Measurements from ENCODE around the gene DECR2. TPM values are rescaled to one million over a fixed set of nuclear protein-coding genes. Genes with fewer than 3 reads are reported as not detected.
A peak's percentile ranks its signal among the peaks of the same experiment; 100 is the strongest.

Gene DECR2
- total and polyA plus RNA-seq, 2 of the 4 experiments (the other 2 are of a cell fraction) = 3.9 to 26.7 TPM

GRCh38 chr16:456891-457483, 55.3 kb downstream of the DECR2 start:
- H3K56ac ChIP-seq (ENCODE audit: extremely low read depth, insufficient read depth, low read length) = no peak overlapping the region
- H3K9ac ChIP-seq (ENCODE audit: low read depth, low read length) = no peak overlapping the region
- no peak overlapping the region for H2AK5ac ChIP-seq (ENCODE audit: low read depth, low read length)
- H3K9me3 ChIP-seq (ENCODE audit: control insufficient read depth, insufficient read depth, low read length) = no peaks in the 10 kb centered on the region
- H3K36me3 ChIP-seq (ENCODE audit: control insufficient read depth, insufficient read depth, low read length) = peaks cover 3% of the 10 kb centered on the region
- no peak overlapping the region for H4K91ac ChIP-seq (ENCODE audit: insufficient read depth, low read depth, low read length)
- peak; percentile 84 for ATAC-seq (ENCODE audit: low read depth)
- no peak overlapping the region for H2BK15ac ChIP-seq (ENCODE audit: low read depth, low read length)
- H3K4ac ChIP-seq (ENCODE audit: low read depth, low read length) = no peak overlapping the region
- H2AFZ ChIP-seq (replicated peaks; ENCODE audit: low read length, poor library complexity) = no peak overlapping the region
- H3K9me1 ChIP-seq (ENCODE audit: insufficient read depth, low read length) = peaks cover 10% of the 10 kb centered on the region; the same call in 1 of the 2 replicates
- WGBS, 2 experiments (ENCODE audit: extremely low coverage in 2 of 2, insufficient read length in 1 of 2) = 0% methylated on average over 2 of the region's 11 CpGs; no CpG with 5 or more reads in 1 of the 2 experiments
- H3K79me1 ChIP-seq (ENCODE audit: low read depth in 1 of 2, low read length in 2 of 2) = peaks cover 20 to 50% of the 10 kb centered on the region in 2 experiments
- no peak overlapping the region for H2BK120ac ChIP-seq (ENCODE audit: low read depth, low read length)
- ChIA-PET CTCF (interaction anchor here (0.6 kb wide), 1 partner anchor 10 kb away, joined by 3 read pairs; no protein-coding TSS in a partner anchor), POLR2A (ENCODE audit: unreplicated experiment) (no interaction called here)
- in situ Hi-C loops (cut with MboI; ENCODE audit: low sequenced_read_pairs) (no loop called here), dilution Hi-C loops (cut with HindIII; ENCODE audit: low sequenced_read_pairs, unreplicated experiment) (no loop called here), intact Hi-C loops (cut with micrococcal nuclease) (no loop called here)
- no peak overlapping the region; the same call in 1 of the 2 replicates for H3K14ac ChIP-seq (replicated peaks; ENCODE audit: low read depth, low read length)
- no peak overlapping the region for H4K8ac ChIP-seq (ENCODE audit: low read depth in 2 of 2, low read length in 2 of 2)
- no peak overlapping the region for H2AK9ac ChIP-seq (replicated peaks; ENCODE audit: low read depth, low read length, poor library complexity)
- H3K23ac ChIP-seq (ENCODE audit: low read depth, low read length) = 0 out of 2 replicates have a peak overlapping the region, but pooled peaks have one; percentile 22
- H3K4me2 ChIP-seq (ENCODE audit: low read depth, low read length) = peak overlapping the region; percentile 66
- no TSS peak for BruUV-seq (replicated peaks)
- peak; percentile 56 for DNase-seq
- H3K4me1 ChIP-seq (ENCODE audit: control insufficient read depth, insufficient read depth, low read length) = peaks cover 9% of the 10 kb centered on the region
- no peaks in the 10 kb centered on the region for H3K27me3 ChIP-seq (ENCODE audit: control insufficient read depth, insufficient read depth, low read length)
- H4K20me1 ChIP-seq (ENCODE audit: insufficient read depth, low read length) = peaks cover 33% of the 10 kb centered on the region
- no peak overlapping the region for H2BK5ac ChIP-seq (ENCODE audit: low read depth, low read length, poor library complexity, severe bottlenecking)
- TF ChIP-seq BHLHE40 (IDR thresholded peaks at IDR 0.05; ENCODE audit: low read depth, low read length) = peak; percentile 64
- no peak for TF ChIP-seq CHD1 (IDR thresholded peaks at IDR 0.05; ENCODE audit: low read depth, low read length)
- no peak for TF ChIP-seq MXI1 (IDR thresholded peaks at IDR 0.05; ENCODE audit: borderline replicate concordance, low read depth, low read length)
- no peak for TF ChIP-seq NFE2L2 (IDR thresholded peaks at IDR 0.05; ENCODE audit: low read depth, low read length)
- TF ChIP-seq CEBPB (IDR thresholded peaks at IDR 0.05; ENCODE audit: low read depth, low read length) = no peak
- no peak overlapping the region for H3K18ac ChIP-seq (ENCODE audit: low read depth, low read length)
- H3K4me3 ChIP-seq (ENCODE audit: insufficient read depth, low read depth, low read length) = no peak overlapping the region
- H3K27ac ChIP-seq (ENCODE audit: insufficient read depth, low read length) = no peak overlapping the region
- no peak overlapping the region for H2BK20ac ChIP-seq (ENCODE audit: low read depth, low read length)
- H4K5ac ChIP-seq (ENCODE audit: low read depth, low read length) = no peak overlapping the region

Measured in IMR-90 (cell line).